HFFc6 (cell line): ENCODE results near the gene KAT2B. TPM values are rescaled to one million over a fixed set of nuclear protein-coding genes. Genes with fewer than 3 reads are reported as not detected.
"Not testable (repeated sequence)": the region's sequence is repeated elsewhere in the genome, so short reads cannot be mapped to it uniquely, and the experiment has no call there.

Experiments
- DNase-seq: peaks from one replicate; pipeline ENCODE4 v3.0.0-alpha.2; 2018
- H3K27ac Mint-ChIP-seq: 2 replicates; pipeline ENCODE4 v1.8.0; 2020; ENCODE audit warnings: mild to moderate bottlenecking, mixed read lengths
- H3K27me3 Mint-ChIP-seq: 2 replicates; pipeline ENCODE4 v1.8.0; 2021; ENCODE audit warnings: mild to moderate bottlenecking, moderate library complexity, mixed read lengths; ENCODE audit not compliant: insufficient read depth
- H3K36me3 Mint-ChIP-seq: 2 replicates; pipeline ENCODE4 v1.8.0; 2021; ENCODE audit warnings: low read depth, mixed read lengths
- H3K4me1 Mint-ChIP-seq: 2 replicates; pipeline ENCODE4 v1.8.0; 2020; ENCODE audit warnings: low read depth, mixed read lengths
- H3K4me3 Mint-ChIP-seq: 2 replicates; pipeline ENCODE4 v1.8.0; 2020; ENCODE audit warnings: mild to moderate bottlenecking, moderate library complexity, mixed read lengths
- H3K9me3 Mint-ChIP-seq: 2 replicates; pipeline ENCODE4 v1.8.0; 2020; ENCODE audit warnings: mild to moderate bottlenecking, mixed read lengths
- total RNA-seq, 6 experiments: library from RNA; stranded (reverse); fragmentation: NEBNext Ultra II Directional; extraction: Animal tissue kit (Norgen Biotek cat#: 25700); gene quantifications; 2 replicates in 1 of 6; 3 replicates in 5 of 6; pipeline ENCODE4 v1.2.3, GENCODE V29; 2021
- TF ChIP-seq, protein P1 (sequence below): fragments of 200-600 bp; sonication (generic); IDR thresholded peaks from 2 replicates; pipeline ENCODE4 v1.5.0; 2021; ENCODE audit warnings: antibody characterized with exemption, mild to moderate bottlenecking

Gene KAT2B
- total RNA-seq, 6 experiments from 2014 or later = 8.3 to 17.3 (median 12.5) TPM

DNA sequence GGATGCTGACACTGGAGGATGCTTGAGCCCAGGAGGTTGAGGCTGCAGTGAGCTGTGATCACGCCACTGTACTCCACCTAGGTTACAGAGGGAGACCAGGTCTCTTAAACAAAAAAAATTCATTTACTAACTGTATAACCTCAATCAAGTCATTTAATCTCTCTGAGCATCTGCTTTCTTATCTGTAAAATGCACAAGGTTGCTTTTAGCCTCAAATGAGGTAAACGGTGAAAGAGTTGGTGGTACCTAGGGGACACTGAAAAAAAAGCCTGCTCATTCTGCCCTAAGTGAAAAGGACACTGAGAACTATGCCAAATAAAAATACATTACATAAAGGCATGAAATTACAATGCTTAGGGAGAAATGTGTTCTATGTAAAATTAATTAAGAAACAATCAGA is 31.6 kb upstream of the KAT2B start:
- Mint-ChIP-seq H3K27me3 (no peaks in the 10 kb centered on the region; the same call in 1 of the 2 replicates), H3K9me3 (no peaks in the 10 kb centered on the region), H3K27ac (no peak overlapping the region), H3K36me3 (no peaks in the 10 kb centered on the region), H3K4me1 (no peaks in the 10 kb centered on the region), H3K4me3 (no peak overlapping the region)
- DNase-seq = no peak
- TF ChIP-seq, protein P1, sequence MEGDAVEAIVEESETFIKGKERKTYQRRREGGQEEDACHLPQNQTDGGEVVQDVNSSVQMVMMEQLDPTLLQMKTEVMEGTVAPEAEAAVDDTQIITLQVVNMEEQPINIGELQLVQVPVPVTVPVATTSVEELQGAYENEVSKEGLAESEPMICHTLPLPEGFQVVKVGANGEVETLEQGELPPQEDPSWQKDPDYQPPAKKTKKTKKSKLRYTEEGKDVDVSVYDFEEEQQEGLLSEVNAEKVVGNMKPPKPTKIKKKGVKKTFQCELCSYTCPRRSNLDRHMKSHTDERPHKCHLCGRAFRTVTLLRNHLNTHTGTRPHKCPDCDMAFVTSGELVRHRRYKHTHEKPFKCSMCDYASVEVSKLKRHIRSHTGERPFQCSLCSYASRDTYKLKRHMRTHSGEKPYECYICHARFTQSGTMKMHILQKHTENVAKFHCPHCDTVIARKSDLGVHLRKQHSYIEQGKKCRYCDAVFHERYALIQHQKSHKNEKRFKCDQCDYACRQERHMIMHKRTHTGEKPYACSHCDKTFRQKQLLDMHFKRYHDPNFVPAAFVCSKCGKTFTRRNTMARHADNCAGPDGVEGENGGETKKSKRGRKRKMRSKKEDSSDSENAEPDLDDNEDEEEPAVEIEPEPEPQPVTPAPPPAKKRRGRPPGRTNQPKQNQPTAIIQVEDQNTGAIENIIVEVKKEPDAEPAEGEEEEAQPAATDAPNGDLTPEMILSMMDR = no peak

DNA sequence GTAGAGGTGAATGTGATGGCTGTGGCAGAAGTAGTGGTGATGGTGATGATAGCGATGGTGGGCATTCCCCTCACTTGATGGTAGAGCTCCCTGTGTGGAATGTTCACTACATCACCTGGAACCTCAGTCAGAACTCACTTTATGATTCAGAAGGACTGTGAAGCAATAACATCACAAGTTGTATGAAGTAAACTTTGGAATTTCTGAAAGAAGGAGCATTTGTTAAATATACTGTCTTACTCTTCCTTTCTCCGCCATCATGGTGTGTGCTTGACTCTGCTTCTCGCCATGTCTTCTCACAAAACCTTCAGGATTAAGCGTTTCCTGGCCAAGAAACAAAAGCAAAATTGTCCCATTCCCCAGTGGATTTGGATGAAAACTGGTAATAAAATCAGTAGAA is 28.1 kb upstream of the KAT2B start, which contains the start of gene PP2D1:
TSS of gene PP2D1 (minus strand) at position 101 of the 400 bp plus-strand sequence. CDS start 192 bp downstream, outside the sequence.
- H3K27me3 Mint-ChIP-seq = peaks cover 2% of the 10 kb centered on the region
- H3K4me3 Mint-ChIP-seq = no peak within 1 kb of the TSS
- H3K4me1 Mint-ChIP-seq = no peaks in the 10 kb centered on the region
- no peaks in the 10 kb centered on the region for H3K9me3 Mint-ChIP-seq
- TF ChIP-seq, protein P1 = no peak
- H3K27ac Mint-ChIP-seq = no peak within 1 kb of the TSS
- no peaks in the 10 kb centered on the region for H3K36me3 Mint-ChIP-seq
- DNase-seq = no peak

DNA sequence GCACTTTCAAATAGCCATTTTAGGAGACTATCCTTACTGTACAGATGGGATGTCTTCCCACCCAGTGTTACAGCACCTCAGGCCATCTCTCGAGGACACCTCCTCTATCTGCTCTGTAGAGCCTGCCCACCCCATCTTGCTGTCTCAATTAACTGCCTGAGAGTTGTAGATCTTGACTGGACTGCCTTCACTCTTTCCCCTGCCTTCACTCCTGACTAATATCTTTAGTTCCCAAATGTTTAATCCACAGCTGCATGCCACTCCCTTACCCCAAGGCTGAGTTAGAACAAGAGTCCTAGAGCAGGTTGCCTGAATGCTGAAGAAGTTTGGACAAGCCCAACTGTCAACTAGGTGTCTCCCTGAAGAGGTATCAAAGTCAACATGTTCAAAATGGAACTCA is 26.9 kb upstream of the KAT2B start:
- H3K4me1 Mint-ChIP-seq = no peaks in the 10 kb centered on the region
- H3K27ac Mint-ChIP-seq = no peak overlapping the region
- H3K4me3 Mint-ChIP-seq = no peak overlapping the region
- H3K27me3 Mint-ChIP-seq = peaks cover 2% of the 10 kb centered on the region
- TF ChIP-seq, protein P1 = no peak
- no peak for DNase-seq
- H3K9me3 Mint-ChIP-seq = no peaks in the 10 kb centered on the region
- no peaks in the 10 kb centered on the region for H3K36me3 Mint-ChIP-seq

DNA sequence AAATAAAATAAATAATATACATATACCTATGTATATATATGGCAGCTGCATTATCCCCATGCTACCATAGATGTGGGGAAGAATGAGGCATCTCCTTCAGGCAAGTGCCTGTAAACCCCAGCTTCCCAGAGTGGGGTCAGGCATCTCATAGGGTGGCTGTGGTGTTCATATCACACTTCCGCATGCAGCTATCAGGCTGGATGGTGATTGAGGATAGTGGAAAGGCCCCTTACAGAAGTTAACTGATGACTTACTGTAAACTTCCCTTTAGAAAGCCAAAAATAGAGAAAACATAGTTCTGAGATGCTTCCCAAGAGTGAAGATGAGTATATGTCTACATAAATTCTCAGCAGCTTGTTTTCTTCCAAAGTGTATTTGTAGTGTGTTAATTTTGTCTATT is 24.7 kb upstream of the KAT2B start:
- peaks cover 2% of the 10 kb centered on the region for H3K27me3 Mint-ChIP-seq
- no peak for DNase-seq
- H3K27ac Mint-ChIP-seq = no peak overlapping the region
- TF ChIP-seq, protein P1 = no peak
- H3K4me3 Mint-ChIP-seq = no peak overlapping the region
- no peaks in the 10 kb centered on the region for H3K36me3 Mint-ChIP-seq
- no peaks in the 10 kb centered on the region for H3K4me1 Mint-ChIP-seq
- H3K9me3 Mint-ChIP-seq = no peaks in the 10 kb centered on the region

DNA sequence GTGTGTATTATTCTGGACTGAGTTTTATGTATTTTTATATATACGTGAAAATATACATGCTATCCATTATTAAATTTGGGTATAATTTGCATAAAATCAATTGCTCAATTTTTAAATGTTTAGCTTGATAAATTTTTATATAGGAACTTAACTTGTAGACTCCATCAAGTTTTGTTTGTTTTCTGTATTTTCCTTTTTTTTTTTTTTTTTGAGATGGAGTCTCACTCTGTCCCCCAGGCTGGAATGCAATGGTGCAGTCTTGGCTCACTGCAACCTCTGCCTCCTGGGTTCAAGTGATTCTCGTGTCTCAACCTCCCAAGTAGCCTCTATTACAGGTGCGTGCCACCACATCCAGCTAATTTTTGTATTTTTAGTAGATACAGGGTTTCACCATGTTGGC is 24.2 kb upstream of the KAT2B start:
- H3K36me3 Mint-ChIP-seq, H3K4me3 Mint-ChIP-seq, H3K9me3 Mint-ChIP-seq, H3K4me1 Mint-ChIP-seq, DNase-seq, H3K27ac Mint-ChIP-seq, H3K27me3 Mint-ChIP-seq: not testable (repeated sequence)

DNA sequence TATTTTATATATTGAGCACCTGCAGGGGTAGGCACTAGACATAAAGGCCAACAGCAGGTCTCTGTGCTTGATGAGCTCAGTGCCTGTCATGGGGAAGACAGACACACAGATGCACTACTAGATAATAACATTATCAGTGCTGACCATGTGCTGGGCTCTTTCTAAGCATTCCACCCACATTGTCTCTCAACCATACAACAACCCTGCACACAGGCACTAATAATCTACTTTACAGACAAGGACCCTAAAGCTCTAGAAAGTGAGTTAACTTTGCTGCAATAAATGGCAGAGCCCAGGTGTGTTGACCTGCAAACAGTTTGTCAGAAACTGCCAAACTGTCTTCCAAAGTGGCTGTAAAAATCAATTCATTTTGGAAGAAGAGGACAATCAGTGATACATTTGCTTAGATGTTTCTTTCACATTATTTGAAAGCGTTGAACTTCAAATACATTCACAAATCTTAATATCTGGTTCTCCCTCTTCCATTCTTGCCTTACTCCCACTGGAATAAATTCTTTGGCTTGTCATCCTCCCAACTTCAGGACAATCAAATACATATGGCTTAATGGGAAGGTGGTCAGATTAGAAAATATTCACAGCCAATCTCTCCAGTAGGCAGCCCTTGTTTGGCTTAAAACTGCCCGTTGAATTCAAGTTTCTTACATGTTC is 17.2 kb upstream of the KAT2B start:
- H3K27me3 Mint-ChIP-seq = no peaks in the 10 kb centered on the region; the same call in 1 of the 2 replicates
- H3K9me3 Mint-ChIP-seq = no peaks in the 10 kb centered on the region
- H3K27ac Mint-ChIP-seq = no peak overlapping the region
- TF ChIP-seq, protein P1 = no peak
- no peaks in the 10 kb centered on the region for H3K4me1 Mint-ChIP-seq
- no peak for DNase-seq
- H3K4me3 Mint-ChIP-seq = no peak overlapping the region
- H3K36me3 Mint-ChIP-seq = no peaks in the 10 kb centered on the region
